Measurements from ENCODE around the gene ZNF175.

ZNF175 gene

GRCh38 chr19:51632126-51632525 lies 61.0 kb downstream of the ZNF175 start:
- no peak for DNase-seq

DNA sequence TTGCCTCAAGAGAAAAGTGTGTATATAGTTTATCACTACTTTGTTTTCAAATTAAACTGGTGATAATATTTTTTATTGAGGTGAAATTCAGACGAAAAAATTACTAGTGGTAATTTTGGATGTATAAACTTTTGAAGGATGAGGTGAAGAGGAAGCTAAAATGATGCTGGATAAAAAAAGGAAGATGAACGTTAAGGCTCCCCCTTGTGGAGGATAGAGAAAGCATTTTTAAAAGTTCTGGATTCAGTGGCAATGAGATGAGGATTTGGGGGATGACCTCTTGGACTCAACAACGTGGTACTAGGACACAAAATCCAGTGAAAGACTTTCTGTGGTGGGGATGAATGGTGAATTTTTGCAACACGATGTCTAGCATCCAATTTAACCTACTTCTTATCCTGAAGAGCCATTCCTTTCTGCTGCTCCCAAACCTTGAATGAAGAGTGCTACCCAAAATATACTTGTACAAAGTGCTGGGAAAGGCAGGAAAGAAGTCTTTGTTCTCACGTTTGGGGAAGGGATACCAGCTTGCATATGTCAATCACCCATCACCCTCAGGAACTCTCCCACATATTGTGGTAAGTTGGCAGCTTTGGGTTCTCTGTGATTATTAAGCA lies 66.4 kb downstream of the ZNF175 start:
- DNase-seq: no peak

GRCh38 chr19:51639916-51640315 lies 68.8 kb downstream of the ZNF175 start:
- DNase-seq: no peak

- no peak for DNase-seq
Observed at GRCh38 chr19:51640386-51640785, 69.3 kb downstream of the ZNF175 start.

GRCh38 chr19:51641648-51642047 lies 70.6 kb downstream of the ZNF175 start:
- DNase-seq: no peak
